Stimulated activated CD8-positive, alpha-beta memory T cell treated with anti-CD3 and anti-CD28 coated beads, Interleukin-4, amount 100 ng/mL, for 4 hours (primary cell): ENCODE results near the gene RIMBP2.

Source experiments
- DNase-seq, 2 donors: peaks; one replicate each; pipeline ENCODE4 v3.0.0-alpha.2; 2020; ENCODE audit warnings: low read depth in 2 of 2, low spot score in 1 of 2

RIMBP2 gene

DNA sequence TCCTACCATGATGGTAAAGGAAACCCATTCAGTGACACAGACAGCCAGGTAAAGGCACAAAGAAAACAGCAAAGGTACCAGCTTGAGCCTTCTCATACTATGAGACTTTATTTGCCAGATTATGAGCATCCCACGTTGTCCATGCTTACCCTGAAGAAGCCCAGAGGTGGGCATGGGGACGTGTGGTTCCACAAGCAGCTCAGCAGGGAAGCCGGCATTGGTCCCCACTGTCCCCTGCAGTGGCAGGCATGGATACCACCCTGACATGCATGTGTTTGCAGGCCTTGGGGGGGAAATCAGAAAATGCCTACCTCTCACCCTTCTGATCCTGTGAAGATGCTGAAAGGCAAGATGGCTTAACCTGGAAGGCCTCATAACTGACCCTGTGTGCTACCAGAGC lies 195.3 kb downstream of the RIMBP2 start:
- no peak for DNase-seq

DNA sequence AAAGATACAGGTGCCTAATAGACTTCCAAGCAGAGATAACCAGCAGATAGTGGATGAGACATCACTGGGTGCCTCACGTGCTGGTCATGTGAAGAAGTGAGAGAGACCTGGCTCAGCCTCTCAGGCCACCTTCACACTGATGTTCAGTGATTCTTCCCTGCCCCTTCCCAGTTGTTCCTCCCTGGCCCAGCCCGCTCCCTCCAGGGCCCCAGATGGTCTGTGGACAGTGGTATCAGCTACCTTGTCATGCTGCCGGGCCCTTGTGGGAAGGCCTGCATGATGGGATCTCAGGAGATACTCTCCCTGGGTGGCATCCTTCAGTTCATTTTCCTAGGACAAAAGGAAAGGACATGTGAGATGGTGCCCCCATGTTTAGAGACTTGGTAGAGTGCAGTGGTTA lies 198.5 kb downstream of the RIMBP2 start:
- no peak for DNase-seq

DNA sequence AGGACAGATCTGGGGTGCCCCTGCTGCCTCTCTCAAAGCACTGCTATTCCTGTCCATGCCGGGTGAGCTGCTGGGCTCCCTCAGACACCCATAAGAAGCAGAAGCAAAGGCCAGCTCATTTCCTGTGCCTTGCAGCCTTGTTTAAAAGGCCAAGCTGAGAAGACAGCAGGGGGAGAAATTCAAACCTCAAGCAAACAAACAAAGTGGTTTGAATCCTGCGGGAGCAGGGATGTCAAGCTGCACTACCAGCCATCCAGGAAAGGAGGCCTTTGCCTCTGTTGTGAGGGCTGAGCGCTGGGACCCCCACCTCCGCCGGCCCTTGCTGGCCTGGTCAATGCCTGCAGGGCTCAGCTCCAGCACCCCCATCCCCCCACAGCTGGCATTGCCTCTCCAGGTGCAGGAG lies 201.9 kb downstream of the RIMBP2 start:
- DNase-seq: no peak

GRCh38 chr12:130513556-130513955 lies 202.5 kb downstream of the RIMBP2 start:
- no peak for DNase-seq

GRCh38 chr12:130511285-130511684 lies 204.8 kb downstream of the RIMBP2 start:
- no peak for DNase-seq

GRCh38 chr12:130509454-130509853 lies 206.6 kb downstream of the RIMBP2 start:
- DNase-seq: no peak

DNA sequence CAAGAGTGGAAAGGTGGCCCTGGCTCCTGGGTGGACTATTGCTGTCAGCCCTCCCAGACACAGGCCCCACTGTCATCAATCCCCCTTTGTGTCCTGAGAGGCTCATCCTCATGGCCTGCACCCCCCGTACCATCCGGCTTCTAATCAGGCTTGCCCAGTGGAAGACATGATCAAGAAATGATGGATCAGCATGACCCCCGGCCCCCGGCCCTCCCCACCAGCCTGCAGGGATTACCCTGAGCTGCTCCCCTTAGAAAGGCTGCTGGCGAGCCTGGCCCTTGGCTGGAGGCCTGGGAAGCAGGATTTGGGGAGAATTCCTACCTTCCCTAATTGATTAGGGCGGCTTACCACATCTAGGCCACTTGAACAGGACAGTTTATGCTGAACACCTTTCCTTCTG lies 207.3 kb downstream of the RIMBP2 start:
- no peak for DNase-seq

DNA sequence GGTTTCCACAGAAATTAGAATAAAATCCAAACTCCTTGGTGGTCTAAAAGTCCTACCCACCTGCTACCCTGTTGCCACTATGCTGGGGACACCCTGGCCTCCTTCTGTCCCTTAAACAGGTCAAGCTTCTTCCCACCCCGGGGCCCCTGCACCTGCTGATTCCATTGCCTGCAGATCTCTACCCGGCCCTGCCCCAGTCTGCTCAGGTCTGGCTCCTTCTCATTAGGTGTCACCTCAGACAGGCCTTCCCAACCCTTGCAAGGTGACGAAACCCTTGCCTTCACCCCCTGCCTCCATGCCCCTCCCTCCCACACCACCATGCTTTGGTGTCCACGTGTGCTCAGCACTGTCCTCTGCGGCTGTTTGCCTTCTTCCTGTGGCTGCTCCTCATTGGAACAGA lies 207.8 kb downstream of the RIMBP2 start:
- no peak for DNase-seq

- DNase-seq: no peak
Observed at GRCh38 chr12:130506844-130507243, 209.3 kb downstream of the RIMBP2 start.

DNA sequence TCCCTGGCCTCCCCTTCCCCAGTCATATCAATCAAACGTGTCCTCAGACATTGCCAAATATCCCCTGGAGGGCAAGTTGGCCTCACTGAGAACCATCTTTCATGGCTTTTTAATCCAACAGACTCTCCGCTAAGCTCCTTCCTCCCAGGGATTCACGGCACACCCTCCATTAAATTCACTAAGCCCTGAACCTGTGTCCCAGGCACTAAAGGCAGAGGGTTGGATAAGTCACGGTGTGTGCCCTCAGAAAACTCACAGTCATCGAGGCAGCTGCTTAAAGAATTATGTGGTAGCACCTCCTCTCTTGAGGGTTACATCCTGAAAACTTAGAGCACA lies 211.3 kb downstream of the RIMBP2 start:
- DNase-seq: no peak

GRCh38 chr12:130504110-130504839 lies 211.8 kb downstream of the RIMBP2 start:
- no peak for DNase-seq

DNA sequence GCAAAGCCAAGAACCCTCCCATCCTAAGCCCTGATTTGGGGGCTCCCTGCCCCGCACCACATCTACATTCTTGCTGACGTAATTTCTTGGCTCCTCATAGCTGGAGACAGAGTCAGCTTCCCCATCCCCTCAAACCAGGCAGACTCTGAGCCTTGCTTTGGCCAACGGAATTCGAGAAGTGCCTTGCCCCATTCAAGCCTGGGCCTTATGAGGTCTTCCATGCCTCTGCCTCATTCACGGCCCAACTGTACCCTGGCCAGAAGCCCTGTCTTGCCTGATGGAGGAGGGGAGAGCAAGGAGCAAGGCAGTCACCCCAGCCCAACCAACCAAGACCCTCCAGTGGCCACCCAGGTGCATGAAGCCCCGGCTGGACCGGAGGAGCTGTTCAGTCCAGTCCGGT lies 214.3 kb downstream of the RIMBP2 start:
- DNase-seq: no peak

DNA sequence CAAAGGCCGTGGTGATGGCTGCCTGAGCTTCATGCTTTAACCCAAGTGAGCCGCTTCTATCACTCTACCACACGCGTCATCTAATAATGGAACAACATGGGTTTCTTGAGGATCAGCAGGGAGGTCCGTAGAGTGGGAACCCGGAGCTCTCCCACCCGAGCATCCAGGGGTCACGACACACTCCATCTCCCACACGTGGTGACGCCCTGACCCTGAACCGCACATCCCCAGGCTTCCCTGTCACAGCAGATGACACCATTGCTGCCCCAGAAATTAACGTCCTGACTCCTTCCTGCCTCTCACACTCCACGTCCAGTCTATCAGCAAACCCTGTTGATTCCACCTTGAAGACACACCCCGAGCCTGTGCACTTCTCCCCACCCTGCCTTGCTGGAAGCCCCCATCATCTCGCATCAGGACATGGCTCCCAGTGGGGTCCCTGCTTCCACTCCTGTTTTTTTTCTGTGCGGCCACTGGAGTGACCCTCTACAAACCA lies 215.2 kb downstream of the RIMBP2 start:
- DNase-seq: no peak

DNA sequence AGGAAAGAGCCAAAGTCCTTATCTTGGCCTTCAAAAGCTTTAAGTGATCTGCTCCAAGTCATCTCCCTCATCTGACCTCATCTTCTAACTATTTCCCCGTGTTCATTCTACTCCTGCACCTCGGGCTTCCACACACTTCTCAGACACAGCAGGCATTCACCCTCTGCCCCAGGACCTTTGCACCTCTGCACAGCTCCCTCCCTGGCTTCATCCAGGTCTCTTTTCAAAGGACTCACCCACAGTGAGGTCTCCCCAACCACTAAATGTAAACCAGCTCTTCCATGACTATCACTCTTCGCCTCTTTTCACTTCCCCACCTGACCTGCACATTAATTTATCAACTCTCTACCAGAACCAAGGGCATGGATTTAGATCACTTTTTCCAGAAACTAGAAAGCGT lies 216.6 kb downstream of the RIMBP2 start:
- DNase-seq: no peak

DNA sequence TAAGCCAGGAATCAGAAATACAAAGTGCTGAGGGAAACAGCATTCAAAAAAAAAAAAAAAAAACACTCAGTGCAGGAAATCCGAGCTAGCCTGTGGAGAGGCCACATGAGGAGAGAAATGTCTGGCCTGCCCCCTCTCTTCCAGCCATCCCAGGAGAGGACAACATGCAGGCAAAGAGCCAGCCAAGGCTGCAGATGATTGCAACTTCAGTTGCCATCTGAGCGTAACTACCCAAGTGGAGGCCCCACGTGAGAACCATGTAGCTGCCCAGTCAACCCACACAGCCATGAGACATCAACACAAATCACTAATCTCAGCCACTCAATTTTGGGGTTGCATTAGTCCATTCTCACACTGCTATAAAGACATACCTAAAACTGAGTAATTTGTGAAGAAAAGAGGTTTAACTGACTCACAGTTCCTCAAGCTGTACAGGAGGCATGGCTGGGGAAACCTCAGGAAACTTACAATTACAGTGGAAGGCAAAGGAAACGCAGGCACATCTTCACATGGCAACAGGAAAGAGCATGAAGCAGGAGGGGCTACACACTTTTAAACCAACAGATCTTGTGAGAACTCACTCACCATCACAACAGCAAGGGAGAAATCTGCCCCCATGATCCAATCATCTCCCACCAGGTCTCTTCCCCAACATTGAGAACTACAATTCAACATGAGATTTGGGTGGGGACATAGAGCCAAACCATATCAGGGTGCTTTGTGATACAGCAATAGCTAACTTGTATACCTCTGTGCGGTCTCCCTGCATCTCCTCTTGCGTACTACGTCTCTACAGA lies 217.3 kb downstream of the RIMBP2 start:
- no peak for DNase-seq

GRCh38 chr12:130497991-130498390 lies 218.1 kb downstream of the RIMBP2 start:
- no peak for DNase-seq

DNA sequence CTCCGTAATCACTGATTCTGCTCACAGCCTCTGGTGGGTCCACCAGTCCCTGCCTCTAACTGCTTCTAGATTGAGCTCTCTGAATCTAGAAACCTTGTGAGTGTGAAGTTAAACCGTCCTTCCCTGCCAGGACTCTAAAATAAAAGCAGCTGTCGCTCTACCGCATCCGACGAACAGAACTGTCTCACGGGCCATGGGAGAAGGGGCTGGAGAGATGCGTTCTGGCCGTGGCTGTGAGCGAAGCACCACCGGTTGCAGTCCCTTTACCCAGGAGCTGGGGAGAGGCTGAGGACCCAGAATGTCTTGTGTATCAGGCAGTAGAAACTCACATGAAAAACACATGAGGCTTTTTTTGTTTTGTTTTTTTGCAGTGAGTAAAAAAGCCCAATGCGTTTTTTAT lies 218.8 kb downstream of the RIMBP2 start:
- no peak for DNase-seq

GRCh38 chr12:130496516-130497120 lies 219.5 kb downstream of the RIMBP2 start:
- no peak for DNase-seq

- no peak for DNase-seq
Observed at GRCh38 chr12:130495156-130495555, 220.9 kb downstream of the RIMBP2 start.

DNA sequence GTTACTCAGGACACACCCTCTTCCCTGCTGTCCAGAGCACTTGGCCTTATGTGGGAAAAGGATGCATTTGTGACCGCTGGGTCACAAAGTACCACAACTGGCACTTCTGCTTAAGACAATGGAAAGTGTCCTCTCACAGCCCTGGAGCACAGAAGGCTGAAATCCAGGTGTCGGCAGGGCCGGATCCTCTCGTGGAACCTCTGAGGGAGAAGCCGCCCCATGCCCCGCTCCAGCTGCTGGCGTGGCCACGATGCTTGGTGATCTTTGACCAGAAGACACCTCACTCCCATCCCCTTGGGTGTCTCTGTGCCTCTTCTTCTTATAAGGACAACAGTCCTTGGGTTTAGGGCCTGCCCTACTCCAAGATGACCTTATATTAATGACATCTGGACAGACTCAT lies 221.4 kb downstream of the RIMBP2 start:
- no peak for DNase-seq

DNA sequence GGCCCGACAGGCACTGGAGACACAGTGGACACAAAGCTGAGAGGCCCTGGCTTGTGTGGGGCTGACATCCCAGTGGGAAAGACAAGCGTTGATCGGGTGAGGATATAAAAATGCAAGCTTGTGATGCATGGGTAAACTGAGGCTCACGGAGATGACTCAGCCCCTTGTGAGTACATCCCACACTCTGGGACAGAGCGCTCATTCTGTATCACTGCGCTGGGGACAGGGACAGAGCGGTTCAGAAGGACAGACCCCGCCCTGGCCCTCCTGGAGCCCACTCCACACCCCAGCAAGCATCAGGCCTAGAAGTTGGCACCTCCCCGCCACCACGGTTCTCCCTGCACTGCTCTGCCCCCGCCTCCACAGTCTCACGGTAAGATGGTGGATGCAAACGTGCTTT lies 222.1 kb downstream of the RIMBP2 start:
- no peak for DNase-seq
